ENCODE results near the gene SLC46A3.
"Not testable (repeated sequence)": the region's sequence is repeated elsewhere in the genome, so short reads cannot be mapped to it uniquely, and the experiment has no call there.

SLC46A3 gene

DNA sequence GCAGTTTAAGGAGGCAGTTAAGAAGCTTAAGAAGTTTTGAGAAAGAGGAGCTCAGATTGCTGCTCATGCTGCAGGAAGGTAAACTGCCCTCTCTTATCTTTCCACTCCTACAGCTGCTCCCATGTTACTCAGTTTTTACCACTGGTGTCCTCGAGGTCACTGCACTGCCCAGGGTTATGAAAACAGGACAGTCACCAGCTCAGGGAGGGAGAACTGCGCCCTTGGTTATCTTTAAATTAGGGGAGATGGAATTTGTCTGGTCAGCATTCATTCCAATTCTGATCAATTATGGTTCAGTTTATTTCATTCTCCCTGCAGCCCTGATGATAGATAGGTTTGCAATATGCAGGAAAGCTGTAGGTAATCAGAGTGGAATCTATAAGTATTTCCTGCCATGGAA is 10.8 kb upstream of the SLC46A3 start:
- no peak for DNase-seq

DNA sequence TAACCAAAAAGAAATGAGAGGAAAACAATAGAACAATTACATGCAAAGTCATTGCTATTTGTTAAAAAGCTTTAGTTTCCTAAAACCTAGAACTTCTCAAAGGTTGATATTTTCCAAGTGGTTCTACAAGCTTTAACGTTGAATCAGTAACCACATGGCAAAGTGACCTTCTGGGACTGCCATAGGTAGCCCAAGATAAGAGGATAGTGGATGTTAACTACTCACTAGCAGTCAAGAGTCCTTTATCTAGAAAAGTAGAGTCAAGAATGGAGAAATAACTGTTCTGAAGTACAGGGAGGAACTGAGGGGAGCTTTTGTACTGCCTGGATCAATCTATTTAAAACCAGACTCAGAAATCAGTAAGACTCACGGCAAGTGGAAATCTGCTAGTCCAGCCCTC is 9.9 kb upstream of the SLC46A3 start:
- DNase-seq = no peak

GRCh38 chr13:28725046-28725610 is 6.4 kb upstream of the SLC46A3 start:
- DNase-seq = no peak

GRCh38 chr13:28723806-28724205 is 5.0 kb upstream of the SLC46A3 start:
- no peak for DNase-seq

DNA sequence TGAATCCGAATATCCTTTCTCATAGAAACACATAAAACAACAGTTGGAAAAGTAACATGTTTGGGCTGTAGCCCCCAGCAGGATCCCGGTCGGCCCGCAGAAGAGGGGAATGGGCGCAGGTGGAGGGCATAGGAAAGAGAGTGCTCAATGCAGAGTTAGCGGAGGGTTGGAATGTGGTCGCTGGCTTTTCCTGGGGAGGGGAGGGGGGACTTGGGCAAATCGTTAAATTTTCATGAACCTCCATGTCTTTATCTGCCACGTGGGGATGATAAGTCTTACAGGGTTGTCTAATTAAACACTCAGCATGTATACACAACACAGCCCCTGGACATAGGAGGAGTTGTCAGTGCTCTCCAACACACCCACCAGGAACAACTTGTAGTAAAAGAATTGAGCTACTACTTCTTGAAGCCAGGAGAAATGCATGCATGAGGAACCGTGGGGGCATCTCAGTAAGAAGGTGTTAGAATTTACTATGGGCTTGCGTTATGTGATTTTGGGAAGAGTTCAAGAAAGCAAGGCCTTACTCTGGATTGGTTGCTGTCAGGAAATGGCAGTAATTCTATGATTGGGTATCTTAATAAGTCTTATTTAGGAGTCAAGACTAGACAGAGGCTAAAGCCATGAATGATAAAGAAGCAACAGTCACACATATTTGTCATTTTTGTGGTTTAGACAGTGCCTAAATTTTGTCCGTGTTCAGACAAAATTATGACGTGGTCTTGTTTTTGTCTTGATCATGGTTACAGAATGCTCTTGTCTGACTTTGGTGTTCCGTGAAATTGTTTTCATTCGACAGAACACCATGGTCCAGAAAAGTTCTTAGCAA is 671 bp upstream of the SLC46A3 start:
- no peak for DNase-seq

GRCh38 chr13:28718196-28718542 is 601 bp downstream of the SLC46A3 start:
- DNase-seq = peak; percentile 87

- DNase-seq = no peak
Measured at GRCh38 chr13:28717170-28717569, 1.6 kb downstream of the SLC46A3 start.

GRCh38 chr13:28716511-28716910 is 2.3 kb downstream of the SLC46A3 start:
- DNase-seq = peak; percentile 57

DNA sequence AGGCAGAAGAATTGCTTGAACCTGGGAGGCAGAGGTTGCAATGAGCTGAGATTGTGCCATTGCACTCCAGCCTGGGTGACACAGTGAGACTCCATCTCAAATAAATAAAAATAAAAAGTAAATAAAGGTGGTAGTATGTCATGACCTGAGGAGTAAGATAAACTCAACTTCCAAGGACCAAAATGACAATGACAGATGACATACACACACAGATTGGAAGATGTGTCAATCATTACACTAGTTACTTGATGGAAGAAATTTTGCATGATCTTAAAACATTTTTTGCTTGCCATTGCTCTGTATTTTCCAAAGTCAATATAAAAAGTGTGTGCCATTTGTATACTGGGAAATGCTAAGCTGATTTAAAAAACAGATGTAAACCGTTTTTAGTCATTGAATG is 4.1 kb downstream of the SLC46A3 start:
- no peak for DNase-seq

GRCh38 chr13:28710161-28710560 is 8.6 kb downstream of the SLC46A3 start:
- DNase-seq = no peak

GRCh38 chr13:28707629-28708427 is 10.9 kb downstream of the SLC46A3 start:
- peak; percentile 96 for DNase-seq

DNA sequence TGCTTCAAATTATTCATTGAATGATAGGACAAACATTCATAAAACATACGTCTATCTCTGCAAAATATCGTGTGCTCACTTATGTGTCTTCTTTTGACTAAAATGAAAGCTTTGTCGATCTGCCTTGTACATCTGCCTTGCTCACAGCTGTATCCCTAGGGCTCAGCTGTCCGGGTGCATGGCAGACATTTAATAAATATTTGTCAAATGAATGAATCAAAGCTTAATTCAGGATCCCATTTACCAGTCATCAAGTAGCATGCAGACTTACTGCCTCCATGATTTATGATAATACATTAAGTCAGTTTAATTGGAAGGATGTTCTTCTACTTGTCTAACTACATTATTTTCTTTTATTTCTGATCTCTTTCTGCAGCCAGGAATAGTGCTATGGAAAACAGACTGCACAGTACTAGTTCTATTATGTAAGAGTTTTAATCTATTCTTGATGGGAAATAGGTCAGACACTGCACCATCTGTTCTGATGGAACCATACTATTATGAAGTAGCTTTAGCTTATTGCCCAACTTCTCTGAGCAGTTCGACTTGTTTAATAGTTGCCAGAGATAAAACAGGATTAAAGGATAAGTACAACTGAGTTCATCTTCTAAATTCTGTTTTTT is 13.2 kb downstream of the SLC46A3 start:
- peak; percentile 38 for DNase-seq

GRCh38 chr13:28704919-28705318 is 13.9 kb downstream of the SLC46A3 start:
- DNase-seq = peak; percentile 70

GRCh38 chr13:28704282-28704681 is 14.5 kb downstream of the SLC46A3 start:
- DNase-seq = no peak

DNA sequence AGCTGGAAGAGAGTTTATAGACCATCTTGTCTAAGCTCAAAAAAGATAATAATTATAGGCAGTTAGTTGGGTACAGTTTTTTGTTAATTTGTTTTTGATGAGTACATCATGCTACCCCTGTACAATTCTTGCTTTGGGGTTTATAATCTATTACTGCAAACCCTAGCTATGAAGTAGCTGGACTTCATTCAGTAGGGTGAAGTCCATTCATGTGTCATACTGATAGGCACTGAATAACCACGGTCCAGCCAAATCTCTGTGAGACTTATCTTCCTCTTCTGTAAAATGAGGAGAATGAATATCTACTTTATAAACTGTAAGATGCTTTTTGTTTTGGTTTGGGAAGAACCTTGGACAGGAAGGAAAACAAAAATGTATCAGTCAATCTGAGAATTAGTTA is 19.5 kb downstream of the SLC46A3 start:
- DNase-seq = no peak

- no peak for DNase-seq
Measured at GRCh38 chr13:28697441-28697840, 21.3 kb downstream of the SLC46A3 start.

DNA sequence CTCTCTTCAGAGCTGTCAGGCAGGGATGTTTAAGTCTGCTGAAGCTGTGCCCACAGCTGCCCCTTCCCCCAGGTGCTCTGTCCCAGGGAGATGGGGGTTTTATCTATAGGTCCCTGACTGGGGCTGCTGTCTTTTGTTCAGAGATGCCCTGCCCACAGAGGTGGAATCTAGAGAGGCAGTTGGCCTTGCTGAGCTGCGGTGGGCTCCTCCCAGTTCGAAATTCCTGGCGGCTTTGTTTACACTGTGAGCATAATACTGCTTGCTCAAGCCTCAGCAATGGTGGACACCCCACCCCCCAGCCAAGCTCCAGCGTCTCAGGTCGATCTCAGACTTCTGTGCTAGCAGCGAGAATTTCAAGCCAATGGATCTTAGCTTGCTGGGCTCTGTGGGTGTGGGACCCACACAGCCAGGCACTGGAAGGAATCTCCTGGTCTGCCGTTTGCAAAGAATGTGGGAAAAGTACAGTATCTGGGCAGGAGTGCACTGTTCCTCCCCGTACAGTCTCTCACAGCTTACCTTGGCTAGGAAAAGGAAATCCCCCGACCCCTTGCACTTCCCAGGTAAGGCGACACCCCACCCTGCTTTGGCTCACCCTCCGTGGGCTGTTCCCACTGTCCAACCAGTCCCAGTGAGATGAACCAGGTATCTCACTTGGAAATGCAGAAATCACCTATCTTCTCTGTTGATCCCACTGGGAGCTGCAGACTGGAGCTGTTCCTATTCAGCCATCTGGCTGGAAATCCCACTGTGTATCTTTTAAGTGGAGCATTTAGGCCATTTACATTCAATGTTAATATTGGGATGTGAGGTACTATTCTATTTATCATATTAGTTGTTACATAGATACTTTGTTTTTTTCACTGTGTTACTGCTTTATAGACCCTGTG is 24.9 kb downstream of the SLC46A3 start:
- not testable (repeated sequence) for DNase-seq

DNA sequence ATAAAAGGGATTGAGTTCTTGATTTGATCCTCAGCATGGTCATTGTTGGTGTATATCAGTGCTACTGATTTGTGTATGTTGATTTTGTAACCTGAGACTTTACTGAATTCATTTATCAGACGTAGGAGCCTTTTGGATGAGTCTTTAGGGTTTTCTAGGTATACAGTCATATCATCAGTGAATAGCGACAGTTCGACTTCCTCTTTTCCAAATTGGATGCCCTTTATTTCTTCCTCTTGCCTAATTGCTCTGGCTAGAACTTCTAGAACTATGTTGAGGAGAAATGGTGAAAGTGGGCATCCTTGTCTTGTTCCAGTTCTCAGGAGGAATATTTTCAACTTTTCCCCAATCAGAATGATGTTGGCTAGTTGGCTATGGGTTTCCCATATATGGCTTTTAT is 32.9 kb downstream of the SLC46A3 start:
- peak; percentile 39 for DNase-seq

DNA sequence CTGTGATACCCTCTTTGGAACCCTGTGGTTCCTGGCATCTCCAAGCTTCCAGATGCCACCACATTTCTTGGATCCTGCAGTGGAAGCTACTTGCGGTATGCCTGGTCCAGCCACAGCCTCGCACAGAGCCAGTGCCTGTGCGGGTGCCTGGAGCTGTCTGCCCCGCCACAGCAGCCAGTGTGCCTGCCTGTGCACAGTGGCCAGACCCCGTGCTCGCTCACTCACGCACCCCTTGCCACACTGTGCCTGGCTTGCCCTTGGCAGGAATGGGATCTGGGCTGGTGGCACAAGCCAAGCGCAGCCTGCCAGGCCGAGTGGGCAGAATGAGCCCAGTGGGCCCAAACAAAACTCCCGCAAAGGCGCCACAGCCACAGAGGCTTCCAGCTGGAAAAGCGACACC is 33.7 kb downstream of the SLC46A3 start:
- no peak for DNase-seq

- DNase-seq = no peak
Measured at GRCh38 chr13:28684257-28684656, 34.5 kb downstream of the SLC46A3 start.

DNA sequence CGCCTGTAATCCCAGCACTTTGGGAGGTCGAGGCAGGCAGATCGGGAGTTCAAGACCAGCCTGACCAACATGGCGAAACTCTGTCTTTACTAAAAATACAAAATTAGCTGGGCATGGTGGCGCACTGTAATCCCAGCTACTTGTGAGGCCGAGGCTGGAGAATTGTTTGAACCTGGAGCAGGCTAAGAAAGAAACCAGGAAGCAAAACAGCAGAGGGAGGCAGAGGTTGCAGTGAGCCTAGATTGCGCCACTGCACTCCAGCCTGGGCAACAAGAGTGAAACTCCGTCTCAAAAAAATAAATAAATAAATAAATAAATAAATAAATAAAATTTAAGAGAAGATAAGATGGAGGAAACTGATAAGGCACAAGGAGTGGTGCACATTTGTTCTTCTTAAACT is 35.6 kb downstream of the SLC46A3 start:
- DNase-seq = not testable (repeated sequence)

DNA sequence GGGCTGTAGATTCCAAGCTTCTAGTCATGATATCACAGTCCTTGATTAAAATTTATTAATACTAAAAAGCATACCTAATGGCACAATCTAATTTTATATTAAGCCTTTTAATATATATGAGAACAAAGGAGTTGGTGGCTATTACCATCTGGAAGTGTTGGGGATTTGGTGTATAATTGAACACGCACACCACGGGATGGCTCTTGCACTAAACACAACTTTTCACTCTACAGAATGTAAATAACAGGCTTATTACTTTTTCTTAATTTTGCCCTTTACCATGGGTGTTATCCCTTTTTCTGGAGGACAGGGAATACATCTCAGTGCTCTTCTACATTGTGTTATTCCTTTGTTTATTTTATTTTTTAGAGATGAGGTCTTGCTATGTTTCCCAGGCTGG is 38.2 kb downstream of the SLC46A3 start:
- DNase-seq = no peak

Data from suppressor macrophage treated with lipopolysaccharide for 4 hours (primary cell).